GM18951 (cell line): ENCODE data around the gene MORF4L1.
"Not testable (repeated sequence)": the region's sequence is repeated elsewhere in the genome, so short reads cannot be mapped to it uniquely, and the experiment has no call there.

ENCODE experiments used
- POLR2A ChIP-seq: IDR thresholded peaks from 4 replicates; pipeline ENCODE4 v1.6.1; 2011; ENCODE audit warnings: mild to moderate bottlenecking; ENCODE audit not compliant: insufficient read length, insufficient read depth; ENCODE audit errors: extremely low read depth
- in situ Hi-C: fragments of 300-500 bp; cut with MboI; formaldehyde crosslinking; loops from one replicate; pipeline ENCODE4 v1.12.0; 2022; ENCODE audit warnings: low sequenced_read_pairs, mixed read lengths, inconsistent platforms; ENCODE audit not compliant: unreplicated experiment

Gene MORF4L1

GRCh38 chr15:78872155-78872971 lies at the start of gene MORF4L1:
MORF4L1 (plus strand) TSS chr15:78872890; CDS start chr15:78873018, 128 bp downstream.
- in situ Hi-C loops, result no loop called here
- no peak for TF ChIP-seq POLR2A

GRCh38 chr15:78828920-78829319 lies 43.8 kb upstream of the MORF4L1 start:
- in situ Hi-C loops, result no loop called here
- TF ChIP-seq POLR2A, result no peak

- TF ChIP-seq POLR2A, result no peak
- in situ Hi-C loops, result no loop called here
These were observed 42.0 kb upstream of the MORF4L1 start for GRCh38 chr15:78830514-78831228.

GRCh38 chr15:78831229-78832207 lies 41.2 kb upstream of the MORF4L1 start:
- in situ Hi-C loops, result no loop called here
- TF ChIP-seq POLR2A, result no peak

GRCh38 chr15:78836333-78836732 lies 36.4 kb upstream of the MORF4L1 start:
- in situ Hi-C loops, result no loop called here
- no peak for TF ChIP-seq POLR2A

- TF ChIP-seq POLR2A, result no peak
- in situ Hi-C loops, result no loop called here
These were observed 35.6 kb upstream of the MORF4L1 start for GRCh38 chr15:78837131-78837530.

- no peak for TF ChIP-seq POLR2A
- in situ Hi-C loops, result no loop called here
These were observed 35.1 kb upstream of the MORF4L1 start for GRCh38 chr15:78837543-78837942.

GRCh38 chr15:78838489-78838888 lies 34.2 kb upstream of the MORF4L1 start:
- no peak for TF ChIP-seq POLR2A
- in situ Hi-C loops, result no loop called here

GRCh38 chr15:78839151-78839550 lies 33.5 kb upstream of the MORF4L1 start:
- in situ Hi-C loops, result not testable (repeated sequence)

- in situ Hi-C loops, result no loop called here
- no peak for TF ChIP-seq POLR2A
These were observed 31.9 kb upstream of the MORF4L1 start for GRCh38 chr15:78840661-78841375.

GRCh38 chr15:78841376-78841706 lies 31.3 kb upstream of the MORF4L1 start:
- TF ChIP-seq POLR2A, result no peak
- in situ Hi-C loops, result no loop called here

- no peak for TF ChIP-seq POLR2A
These were observed 30.8 kb upstream of the MORF4L1 start for GRCh38 chr15:78841891-78842290.

GRCh38 chr15:78842519-78842918 lies 30.2 kb upstream of the MORF4L1 start:
- TF ChIP-seq POLR2A, result no peak

More at GRCh38 chr15:78841891-78842290, 30.8 kb upstream of the MORF4L1 start:
- in situ Hi-C loops, result no loop called here

GRCh38 chr15:78846906-78847305 lies 25.8 kb upstream of the MORF4L1 start:
- in situ Hi-C loops, result not testable (repeated sequence)

More at GRCh38 chr15:78842519-78842918, 30.2 kb upstream of the MORF4L1 start:
- in situ Hi-C loops, result no loop called here

- in situ Hi-C loops, result not testable (repeated sequence)
These were observed 25.2 kb upstream of the MORF4L1 start for GRCh38 chr15:78847387-78847906.
